Raji (cell line): ENCODE results near the gene PIK3AP1.

ENCODE experiments used
- POLR2A ChIP-seq: IDR thresholded peaks from 2 replicates; pipeline ENCODE4 v1.6.1; 2011; ENCODE audit warnings: low read depth, low read length, control low read depth; ENCODE audit not compliant: insufficient read depth

PIK3AP1 gene

DNA sequence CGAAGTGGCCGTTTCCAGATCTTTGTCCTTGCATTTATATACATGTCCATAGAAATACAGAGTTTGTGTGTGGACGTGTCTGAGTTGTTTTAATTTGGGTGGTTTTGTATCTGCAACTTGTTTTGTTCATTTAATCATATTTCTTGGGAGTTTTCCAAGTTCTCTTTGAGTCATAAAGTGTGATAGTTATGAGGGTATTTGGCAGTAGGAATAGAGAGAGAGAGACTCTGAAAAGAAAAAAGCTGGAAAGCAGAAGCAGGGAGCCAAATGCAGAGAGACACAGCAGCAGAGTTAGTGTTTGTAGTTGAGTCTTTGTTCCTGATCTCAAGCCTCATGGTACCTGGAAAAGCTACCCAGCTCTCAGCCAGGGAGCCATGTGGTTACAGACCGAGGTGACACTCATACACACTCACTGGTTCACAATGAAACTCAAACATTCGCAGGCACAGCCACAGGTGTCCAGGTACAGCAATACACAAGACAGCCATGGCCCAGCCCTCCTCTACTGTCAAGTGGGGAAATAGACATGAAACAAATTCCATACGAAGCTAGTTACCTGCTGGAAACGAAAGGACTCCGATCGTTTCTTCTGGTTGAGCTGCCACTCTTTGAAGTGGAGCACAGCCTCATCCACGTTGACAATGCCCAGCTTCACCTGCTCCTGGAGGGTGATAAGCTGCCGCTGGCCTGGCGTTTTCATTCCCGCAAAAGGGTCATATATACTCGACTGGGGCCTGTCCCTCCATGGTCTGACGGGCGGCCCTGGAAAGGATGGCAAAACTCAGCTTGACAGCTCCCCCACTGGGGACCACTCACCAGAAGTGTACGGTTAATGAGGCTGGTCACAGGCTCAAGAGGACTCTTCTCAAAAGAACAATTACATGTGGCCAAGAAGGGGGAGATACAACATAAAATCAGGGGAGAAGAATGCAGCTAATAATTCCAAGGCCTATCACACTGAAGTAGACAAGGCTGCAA, 100.2 kb downstream of the PIK3AP1 start:
- TF ChIP-seq POLR2A, result no peak

DNA sequence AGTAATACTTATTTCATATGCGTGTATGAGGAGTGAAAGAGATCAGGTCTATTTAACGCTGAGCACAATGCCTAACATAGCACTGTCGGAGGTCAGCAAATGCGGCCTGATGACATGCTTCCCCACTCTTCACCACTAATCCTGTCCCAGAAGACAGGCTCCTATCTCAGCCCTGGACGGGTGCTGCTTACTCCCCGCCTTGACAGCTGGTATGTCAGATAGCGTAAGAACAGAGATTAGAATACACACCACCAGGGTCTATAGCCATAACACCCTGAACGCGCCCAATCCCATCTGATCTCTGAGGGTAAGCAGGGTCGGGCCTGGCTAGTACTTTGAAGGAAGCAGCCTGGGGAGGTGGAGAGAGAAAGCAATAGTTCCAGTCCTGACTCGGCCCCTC, 101.2 kb downstream of the PIK3AP1 start:
- TF ChIP-seq POLR2A, result no peak

DNA sequence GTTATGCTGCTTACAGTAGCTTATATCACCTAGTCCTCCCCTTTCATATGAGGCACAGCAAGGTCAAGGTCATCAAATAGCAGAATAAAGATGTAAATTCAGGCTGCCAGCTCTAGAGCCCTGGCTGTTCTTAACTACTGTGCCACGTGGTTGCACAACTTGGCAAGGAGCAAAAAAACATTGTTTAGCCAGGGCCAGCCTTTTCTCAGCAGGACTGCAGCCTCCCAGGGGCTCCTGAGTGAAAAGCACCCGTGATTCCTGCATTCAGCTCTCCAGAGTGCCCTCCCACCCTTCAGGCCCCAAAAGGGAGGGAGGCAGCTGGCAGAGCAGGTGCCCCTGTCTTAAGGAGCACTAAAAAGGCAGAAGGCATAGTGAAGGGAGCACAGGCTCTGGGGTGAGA, 101.7 kb downstream of the PIK3AP1 start:
- no peak for TF ChIP-seq POLR2A

GRCh38 chr10:96616961-96617360, 103.4 kb downstream of the PIK3AP1 start:
- no peak for TF ChIP-seq POLR2A

DNA sequence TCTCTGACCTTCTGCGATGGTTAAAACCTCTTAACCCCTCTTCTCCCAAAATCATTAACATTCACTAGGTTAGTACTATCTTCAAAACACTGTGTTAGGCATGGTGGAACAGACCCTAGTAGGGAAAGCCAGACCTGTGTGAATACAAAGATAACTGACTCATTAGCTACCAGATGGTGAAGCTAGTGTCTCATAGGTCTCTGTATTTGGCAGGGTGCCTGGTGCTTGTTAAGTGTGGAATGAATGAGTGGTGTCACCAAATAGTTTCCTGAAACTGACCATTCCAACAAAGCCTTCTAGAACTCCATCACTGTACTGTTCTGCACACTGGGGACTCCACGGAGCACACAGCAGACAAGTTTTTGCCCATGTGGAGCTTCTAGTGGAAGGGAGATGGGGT, 105.8 kb downstream of the PIK3AP1 start:
- TF ChIP-seq POLR2A, result no peak

DNA sequence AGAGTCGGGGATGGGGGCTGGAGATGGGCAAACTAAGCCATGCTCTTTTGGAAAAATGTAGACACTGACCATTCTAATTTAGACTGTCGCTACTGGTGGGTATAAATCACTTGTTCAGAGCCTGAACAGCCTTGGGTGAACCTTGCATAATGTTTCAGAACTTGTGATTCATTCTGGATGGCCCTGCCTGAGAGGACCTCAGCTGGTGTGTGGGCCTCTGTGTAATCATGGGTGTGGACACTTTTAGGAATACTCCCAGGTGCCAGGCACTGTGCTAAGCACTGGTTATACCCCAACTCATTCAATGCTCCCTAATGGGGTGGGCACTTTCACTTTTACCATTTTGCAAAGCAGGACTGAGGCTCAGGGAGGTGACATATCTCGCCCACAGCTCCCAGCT, 106.7 kb downstream of the PIK3AP1 start:
- TF ChIP-seq POLR2A, result no peak

- no peak for TF ChIP-seq POLR2A
These were observed 108.1 kb downstream of the PIK3AP1 start for GRCh38 chr10:96612055-96612830.

GRCh38 chr10:96610817-96611216, 109.5 kb downstream of the PIK3AP1 start:
- no peak for TF ChIP-seq POLR2A

- no peak for TF ChIP-seq POLR2A
These were observed 110.8 kb downstream of the PIK3AP1 start for GRCh38 chr10:96609510-96609909.

- no peak for TF ChIP-seq POLR2A
These were observed 111.5 kb downstream of the PIK3AP1 start for GRCh38 chr10:96608805-96609204.

DNA sequence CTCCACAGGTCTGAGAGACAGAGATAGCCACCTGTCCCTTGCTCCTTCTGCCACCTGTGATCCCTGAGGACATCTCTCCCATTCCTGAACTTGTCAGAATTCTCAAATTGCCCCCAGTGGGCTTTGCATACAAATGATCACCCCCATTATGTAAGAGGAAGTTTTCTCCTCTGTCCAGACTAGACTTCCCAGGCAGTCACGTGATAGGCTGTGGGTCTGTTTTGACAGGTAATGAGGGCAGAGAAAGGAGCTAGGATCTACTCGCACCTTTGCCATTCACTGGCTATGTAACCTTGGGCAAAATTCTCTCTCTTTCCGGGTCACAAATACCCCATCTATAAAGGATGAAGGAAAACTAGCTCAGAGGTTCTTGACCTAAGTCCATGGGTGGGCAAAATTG, 112.1 kb downstream of the PIK3AP1 start:
- no peak for TF ChIP-seq POLR2A

DNA sequence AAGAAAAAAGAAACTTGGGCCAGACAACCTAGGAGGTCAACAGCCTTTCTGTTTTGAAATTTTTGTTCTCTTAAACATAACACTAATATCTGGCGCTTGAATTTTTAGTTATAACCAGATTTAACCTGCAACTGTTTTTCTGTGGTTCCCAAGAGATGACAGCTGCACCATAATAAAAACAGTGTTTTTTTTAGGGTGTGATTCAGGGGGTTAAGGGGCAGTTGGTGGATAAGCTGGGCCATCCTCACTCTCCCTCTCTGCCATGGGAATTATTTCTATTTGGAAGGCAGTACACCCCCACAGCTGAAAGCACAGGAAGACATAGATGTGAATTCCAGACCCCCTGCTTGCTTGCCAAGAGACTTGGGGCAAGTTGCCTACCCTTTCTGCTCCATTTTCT, 113.4 kb downstream of the PIK3AP1 start:
- TF ChIP-seq POLR2A, result no peak

DNA sequence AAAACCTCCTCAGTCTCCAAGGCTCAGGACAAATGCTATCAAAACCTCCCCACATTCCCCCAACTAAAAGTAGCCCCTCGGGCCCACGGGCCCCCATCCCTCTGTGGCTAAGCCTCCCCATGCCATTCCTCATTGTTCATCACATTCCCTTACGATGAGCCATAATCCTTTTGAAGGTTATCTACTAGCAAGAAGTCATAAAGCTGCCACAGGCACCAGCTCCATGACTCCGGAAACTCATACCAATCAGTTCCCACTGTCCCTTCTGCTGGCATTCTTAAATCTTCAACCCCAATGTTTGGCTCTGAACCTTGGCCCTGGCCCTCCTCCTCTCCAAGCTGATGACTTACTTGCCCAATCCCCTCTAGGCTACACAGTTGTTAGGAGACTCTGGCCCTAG, 114.1 kb downstream of the PIK3AP1 start:
- TF ChIP-seq POLR2A, result no peak

DNA sequence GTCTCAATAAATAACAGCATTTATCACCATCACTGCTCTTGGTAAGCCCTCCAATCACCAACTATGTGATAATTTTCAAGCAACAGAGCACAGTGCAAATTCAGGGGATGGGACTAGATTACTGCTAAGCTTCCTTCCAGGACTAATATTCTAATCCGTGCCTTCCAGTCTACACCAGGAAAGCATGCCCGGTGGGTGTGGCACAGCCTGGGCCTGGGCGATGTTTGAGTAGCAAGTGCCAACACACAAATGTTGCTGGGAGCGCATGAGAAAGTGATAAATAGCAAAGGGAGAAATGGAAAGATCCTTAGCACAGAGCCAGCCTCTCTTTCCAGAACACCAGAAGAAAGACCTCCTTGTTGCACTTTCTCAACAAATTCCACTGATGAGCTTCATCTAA, 120.0 kb downstream of the PIK3AP1 start:
- TF ChIP-seq POLR2A, result no peak

- no peak for TF ChIP-seq POLR2A
These were observed 121.5 kb downstream of the PIK3AP1 start for GRCh38 chr10:96598846-96599245.
